GM21786 (cell line): ENCODE data around the gene BCCIP.

Experiments
- ATAC-seq: cut with Tn5 transposase; IDR thresholded peaks from one replicate; pipeline ENCODE4 v1.9.1; 2021; ENCODE audit not compliant: unreplicated experiment

Gene BCCIP

GRCh38 chr10:125883211-125883610 lies 59.9 kb downstream of the BCCIP start:
- ATAC-seq, result no peak
